ENCODE measurements around the gene HORMAD2.
A peak's percentile ranks its signal among the peaks of the same experiment; 100 is the strongest.

HORMAD2 gene

DNA sequence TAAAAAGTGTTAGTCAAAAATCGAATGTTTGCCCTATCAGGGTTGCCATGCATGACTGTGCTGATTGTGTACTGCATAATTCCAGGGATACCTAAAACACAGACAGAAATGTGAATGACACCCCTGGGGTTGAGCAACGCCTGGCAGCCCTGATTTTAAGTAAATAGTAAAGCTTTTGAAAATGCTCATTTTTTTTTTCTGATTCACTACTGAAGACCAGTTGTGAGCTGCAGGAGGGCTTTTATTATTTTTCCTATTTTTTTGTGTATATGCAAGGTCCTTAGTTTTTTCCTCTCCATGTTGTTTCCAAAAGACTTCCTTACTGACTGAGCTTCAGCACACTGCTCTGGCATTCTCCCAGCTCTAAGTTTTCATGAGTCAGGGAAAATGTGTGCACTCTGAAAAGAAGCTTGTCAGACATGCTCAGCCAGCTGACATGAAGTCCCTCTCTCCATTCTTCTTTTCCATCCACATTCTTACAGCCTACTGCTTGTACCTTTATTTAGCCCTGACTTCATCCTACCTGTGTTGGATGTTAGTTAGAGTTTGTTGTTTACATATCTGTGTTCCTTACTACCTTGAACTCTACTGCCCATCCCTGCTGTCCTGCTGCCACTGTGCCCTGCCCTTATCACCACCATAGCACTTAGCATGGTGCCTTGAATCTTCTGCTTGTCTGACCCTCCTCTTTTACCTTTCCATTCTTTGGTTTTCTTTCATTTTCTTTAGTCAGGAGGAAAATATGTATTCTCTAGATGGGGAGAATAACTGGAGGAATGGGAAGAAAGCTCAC is 79.5 kb downstream of the HORMAD2 start:
- Histone ChIP-seq H3K4me3 (ENCODE audit: low read depth, low read length) (no peak overlapping the region), H3K4me1 (ENCODE audit: control insufficient read depth, insufficient read depth, low read length) (no peaks in the 10 kb centered on the region), H3K9me3 (ENCODE audit: control insufficient read depth, insufficient read depth, low read depth, low read length) (no peaks in the 10 kb centered on the region), H3K27ac (ENCODE audit: extremely low read depth, low read depth, low read length) (no peak overlapping the region), H3K36me3 (ENCODE audit: control insufficient read depth in 2 of 2, insufficient read depth in 1 of 2, low read length in 2 of 2) (no peaks in the 10 kb centered on the region)
- ChIA-PET POLR2A (no interaction called here), CTCF (interaction anchor here (1.1 to 1.8 kb wide), 2 partner anchors 96 to 534 kb away, joined by 5 to 6 read pairs; no protein-coding TSS in a partner anchor)
- TF ChIP-seq ZNF221 (tag by site-specific recombination; IDR thresholded peaks at IDR 0.05; ENCODE audit: borderline replicate concordance) (no peak), ZSCAN30 (tag by site-specific recombination; IDR thresholded peaks at IDR 0.05) (no peak), ZNF366 (tag by site-specific recombination; conservative IDR thresholded peaks at IDR 0.05) (0 out of 2 replicates have a peak, but pooled peaks have one; percentile 21), YY2 (tag by site-specific recombination; IDR thresholded peaks at IDR 0.05) (0 out of 2 replicates have a peak, but pooled peaks have one; percentile 26)

DNA sequence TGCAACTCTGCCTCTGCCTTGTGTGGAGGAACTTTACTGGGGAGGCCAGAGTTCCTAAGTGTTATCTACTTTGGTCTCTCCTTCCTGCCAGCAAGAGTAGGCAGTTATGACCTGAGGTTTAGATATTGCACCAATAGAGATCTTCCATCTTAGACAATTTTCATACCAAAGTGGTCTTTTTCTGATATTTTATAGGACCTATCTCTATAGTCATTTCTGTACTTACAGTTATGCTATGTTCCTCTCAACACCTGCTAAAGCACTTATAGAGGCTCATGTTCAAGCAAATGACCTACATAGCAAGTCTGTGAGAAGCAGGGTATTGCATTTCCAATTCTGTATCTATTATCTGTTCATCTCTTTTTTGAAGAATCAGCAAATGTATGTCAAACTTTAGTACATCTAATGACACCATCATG is 80.8 kb downstream of the HORMAD2 start:
- no peak overlapping the region for H3K27ac ChIP-seq (ENCODE audit: extremely low read depth, low read depth, low read length)
- ChIA-PET CTCF (interaction anchor here (0.8 kb wide), 1 partner anchor 12 kb away, joined by 4 read pairs; no protein-coding TSS in a partner anchor), POLR2A (no interaction called here)

DNA sequence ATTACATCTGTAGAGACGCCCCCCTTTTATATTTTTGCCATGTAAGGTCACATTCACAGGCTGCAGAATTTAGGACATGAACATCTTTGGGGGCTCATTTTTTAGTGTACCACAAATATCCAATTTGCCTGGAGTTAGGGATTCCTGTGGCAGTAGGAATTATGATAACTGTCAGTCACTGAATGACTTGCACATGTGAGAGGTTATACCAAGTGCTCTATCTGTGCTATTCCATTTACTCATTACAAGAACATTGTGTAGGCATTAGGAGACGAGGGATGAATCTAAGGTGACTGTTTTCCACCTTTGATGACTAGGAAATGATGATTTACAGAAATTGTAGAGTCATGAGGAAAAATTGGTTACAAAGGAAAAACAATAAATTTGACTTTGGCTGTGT is 87.0 kb downstream of the HORMAD2 start:
- CTCF ChIA-PET: no interaction called here
- H3K36me3 ChIP-seq (ENCODE audit: control insufficient read depth in 2 of 2, insufficient read depth in 1 of 2, low read length in 2 of 2): no peaks in the 10 kb centered on the region
- TF ChIP-seq ZNF707 (tag by site-specific recombination; IDR thresholded peaks at IDR 0.05): no peak
- TF ChIP-seq ZNF629 (tag by site-specific recombination; IDR thresholded peaks at IDR 0.05): no peak
- TF ChIP-seq, protein P1, sequence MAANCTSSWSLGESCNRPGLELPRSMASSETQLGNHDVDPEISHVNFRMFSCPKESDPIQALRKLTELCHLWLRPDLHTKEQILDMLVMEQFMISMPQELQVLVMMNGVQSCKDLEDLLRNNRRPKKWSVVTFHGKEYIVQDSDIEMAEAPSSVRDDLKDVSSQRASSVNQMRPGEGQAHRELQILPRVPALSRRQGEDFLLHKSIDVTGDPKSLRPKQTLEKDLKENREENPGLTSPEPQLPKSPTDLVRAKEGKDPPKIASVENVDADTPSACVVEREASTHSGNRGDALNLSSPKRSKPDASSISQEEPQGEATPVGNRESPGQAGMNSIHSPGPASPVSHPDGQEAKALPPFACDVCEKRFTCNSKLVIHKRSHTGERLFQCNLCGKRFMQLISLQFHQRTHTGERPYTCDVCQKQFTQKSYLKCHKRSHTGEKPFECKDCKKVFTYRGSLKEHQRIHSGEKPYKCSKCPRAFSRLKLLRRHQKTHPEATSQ (tag by site-specific recombination; IDR thresholded peaks at IDR 0.05): no peak
- TF ChIP-seq ZNF2 (tag by site-specific recombination; IDR thresholded peaks at IDR 0.05): no peak
- TF ChIP-seq ZNF777 (tag by site-specific recombination; IDR thresholded peaks at IDR 0.05; ENCODE audit: borderline replicate concordance): no peak
- no peak for TF ChIP-seq ZNF521 (tag by site-specific recombination; IDR thresholded peaks at IDR 0.05)
- no peak for TF ChIP-seq ZSCAN16 (tag by site-specific recombination; IDR thresholded peaks at IDR 0.05)
- no peak for TF ChIP-seq ZNF112 (tag by site-specific recombination; IDR thresholded peaks at IDR 0.05)

More for the DNA sequence above, 80.8 kb downstream of the HORMAD2 start:
- H3K4me3 ChIP-seq (ENCODE audit: low read depth, low read length): no peak overlapping the region
- TF ChIP-seq ZNF626 (tag by site-specific recombination; IDR thresholded peaks at IDR 0.05) (no peak), ZNF747 (tag by site-specific recombination; IDR thresholded peaks at IDR 0.05) (no peak), ZNF530 (tag by site-specific recombination; IDR thresholded peaks at IDR 0.05; ENCODE audit: low read depth) (no peak), KLF8 (tag by site-specific recombination; IDR thresholded peaks at IDR 0.05) (no peak), OVOL3 (tag by site-specific recombination; IDR thresholded peaks at IDR 0.05) (no peak)
- TF ChIP-seq, protein P2, sequence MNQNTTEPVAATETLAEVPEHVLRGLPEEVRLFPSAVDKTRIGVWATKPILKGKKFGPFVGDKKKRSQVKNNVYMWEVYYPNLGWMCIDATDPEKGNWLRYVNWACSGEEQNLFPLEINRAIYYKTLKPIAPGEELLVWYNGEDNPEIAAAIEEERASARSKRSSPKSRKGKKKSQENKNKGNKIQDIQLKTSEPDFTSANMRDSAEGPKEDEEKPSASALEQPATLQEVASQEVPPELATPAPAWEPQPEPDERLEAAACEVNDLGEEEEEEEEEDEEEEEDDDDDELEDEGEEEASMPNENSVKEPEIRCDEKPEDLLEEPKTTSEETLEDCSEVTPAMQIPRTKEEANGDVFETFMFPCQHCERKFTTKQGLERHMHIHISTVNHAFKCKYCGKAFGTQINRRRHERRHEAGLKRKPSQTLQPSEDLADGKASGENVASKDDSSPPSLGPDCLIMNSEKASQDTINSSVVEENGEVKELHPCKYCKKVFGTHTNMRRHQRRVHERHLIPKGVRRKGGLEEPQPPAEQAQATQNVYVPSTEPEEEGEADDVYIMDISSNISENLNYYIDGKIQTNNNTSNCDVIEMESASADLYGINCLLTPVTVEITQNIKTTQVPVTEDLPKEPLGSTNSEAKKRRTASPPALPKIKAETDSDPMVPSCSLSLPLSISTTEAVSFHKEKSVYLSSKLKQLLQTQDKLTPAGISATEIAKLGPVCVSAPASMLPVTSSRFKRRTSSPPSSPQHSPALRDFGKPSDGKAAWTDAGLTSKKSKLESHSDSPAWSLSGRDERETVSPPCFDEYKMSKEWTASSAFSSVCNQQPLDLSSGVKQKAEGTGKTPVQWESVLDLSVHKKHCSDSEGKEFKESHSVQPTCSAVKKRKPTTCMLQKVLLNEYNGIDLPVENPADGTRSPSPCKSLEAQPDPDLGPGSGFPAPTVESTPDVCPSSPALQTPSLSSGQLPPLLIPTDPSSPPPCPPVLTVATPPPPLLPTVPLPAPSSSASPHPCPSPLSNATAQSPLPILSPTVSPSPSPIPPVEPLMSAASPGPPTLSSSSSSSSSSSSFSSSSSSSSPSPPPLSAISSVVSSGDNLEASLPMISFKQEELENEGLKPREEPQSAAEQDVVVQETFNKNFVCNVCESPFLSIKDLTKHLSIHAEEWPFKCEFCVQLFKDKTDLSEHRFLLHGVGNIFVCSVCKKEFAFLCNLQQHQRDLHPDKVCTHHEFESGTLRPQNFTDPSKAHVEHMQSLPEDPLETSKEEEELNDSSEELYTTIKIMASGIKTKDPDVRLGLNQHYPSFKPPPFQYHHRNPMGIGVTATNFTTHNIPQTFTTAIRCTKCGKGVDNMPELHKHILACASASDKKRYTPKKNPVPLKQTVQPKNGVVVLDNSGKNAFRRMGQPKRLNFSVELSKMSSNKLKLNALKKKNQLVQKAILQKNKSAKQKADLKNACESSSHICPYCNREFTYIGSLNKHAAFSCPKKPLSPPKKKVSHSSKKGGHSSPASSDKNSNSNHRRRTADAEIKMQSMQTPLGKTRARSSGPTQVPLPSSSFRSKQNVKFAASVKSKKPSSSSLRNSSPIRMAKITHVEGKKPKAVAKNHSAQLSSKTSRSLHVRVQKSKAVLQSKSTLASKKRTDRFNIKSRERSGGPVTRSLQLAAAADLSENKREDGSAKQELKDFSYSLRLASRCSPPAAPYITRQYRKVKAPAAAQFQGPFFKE (tag by site-specific recombination; IDR thresholded peaks at IDR 0.05; ENCODE audit: borderline replicate concordance): no peak
- TF ChIP-seq, protein P3, sequence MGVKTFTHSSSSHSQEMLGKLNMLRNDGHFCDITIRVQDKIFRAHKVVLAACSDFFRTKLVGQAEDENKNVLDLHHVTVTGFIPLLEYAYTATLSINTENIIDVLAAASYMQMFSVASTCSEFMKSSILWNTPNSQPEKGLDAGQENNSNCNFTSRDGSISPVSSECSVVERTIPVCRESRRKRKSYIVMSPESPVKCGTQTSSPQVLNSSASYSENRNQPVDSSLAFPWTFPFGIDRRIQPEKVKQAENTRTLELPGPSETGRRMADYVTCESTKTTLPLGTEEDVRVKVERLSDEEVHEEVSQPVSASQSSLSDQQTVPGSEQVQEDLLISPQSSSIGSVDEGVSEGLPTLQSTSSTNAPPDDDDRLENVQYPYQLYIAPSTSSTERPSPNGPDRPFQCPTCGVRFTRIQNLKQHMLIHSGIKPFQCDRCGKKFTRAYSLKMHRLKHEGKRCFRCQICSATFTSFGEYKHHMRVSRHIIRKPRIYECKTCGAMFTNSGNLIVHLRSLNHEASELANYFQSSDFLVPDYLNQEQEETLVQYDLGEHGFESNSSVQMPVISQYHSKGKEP (tag by site-specific recombination; IDR thresholded peaks at IDR 0.05): no peak
- no peaks in the 10 kb centered on the region for H3K4me1 ChIP-seq (ENCODE audit: control insufficient read depth, insufficient read depth, low read length)
- H3K36me3 ChIP-seq (ENCODE audit: control insufficient read depth in 2 of 2, insufficient read depth in 1 of 2, low read length in 2 of 2): no peaks in the 10 kb centered on the region
- no peaks in the 10 kb centered on the region for H3K9me3 ChIP-seq (ENCODE audit: control insufficient read depth, insufficient read depth, low read depth, low read length)

More for the DNA sequence above, 87.0 kb downstream of the HORMAD2 start:
- H3K27ac ChIP-seq (ENCODE audit: extremely low read depth, low read depth, low read length): no peak overlapping the region
- POLR2A ChIA-PET: no interaction called here
- no peaks in the 10 kb centered on the region for H3K4me1 ChIP-seq (ENCODE audit: control insufficient read depth, insufficient read depth, low read length)
- H3K4me3 ChIP-seq (ENCODE audit: low read depth, low read length): no peak overlapping the region
- H3K9me3 ChIP-seq (ENCODE audit: control insufficient read depth, insufficient read depth, low read depth, low read length): no peaks in the 10 kb centered on the region
